ENCODE measurements around the gene TPCN2.

GRCh38 chr11:69096473-69096872, 47.7 kb downstream of the TPCN2 start:
- TF ChIP-seq GATA2 (IDR thresholded peaks at IDR 0.05; ENCODE audit: low read depth, low read length) (no peak), GATA3 (IDR thresholded peaks at IDR 0.05; ENCODE audit: low read depth, low read length) (no peak)

Measured in SH-SY5Y (cell line).